22Rv1 (cell line): ENCODE results near the gene KIF25.

Source experiments
- ZFX ChIP-seq: fragments of 450-650 bp; IDR thresholded peaks from 2 replicates; pipeline ENCODE4 v1.6.1; 2017; ENCODE audit warnings: antibody characterized with exemption, borderline replicate concordance
- TF ChIP-seq, protein P1 (sequence below): fragments of 450-650 bp; IDR thresholded peaks from 2 replicates; pipeline ENCODE4 v1.5.1; 2017; ENCODE audit warnings: mild to moderate bottlenecking

DNA sequence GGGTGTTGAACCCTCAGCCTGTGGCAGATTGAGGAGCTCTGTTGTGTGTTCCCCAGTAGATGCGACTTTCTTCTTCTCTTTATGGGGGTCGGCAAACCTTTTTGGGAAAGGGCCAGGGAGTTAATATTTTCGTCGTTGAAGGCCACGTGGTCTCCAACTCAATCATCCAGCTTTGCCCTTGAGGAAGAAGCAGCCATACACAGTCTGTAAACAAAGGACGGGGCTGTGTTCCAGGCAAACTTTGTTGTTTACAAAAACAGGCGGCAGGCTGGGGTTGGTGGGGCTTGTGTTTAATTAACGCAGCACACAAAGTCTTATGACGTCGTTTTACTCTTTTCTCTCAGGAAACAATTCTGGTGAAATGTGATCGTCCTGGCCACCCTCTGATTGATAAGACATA, 20.2 kb downstream of the KIF25 start:
- TF ChIP-seq, protein P1, sequence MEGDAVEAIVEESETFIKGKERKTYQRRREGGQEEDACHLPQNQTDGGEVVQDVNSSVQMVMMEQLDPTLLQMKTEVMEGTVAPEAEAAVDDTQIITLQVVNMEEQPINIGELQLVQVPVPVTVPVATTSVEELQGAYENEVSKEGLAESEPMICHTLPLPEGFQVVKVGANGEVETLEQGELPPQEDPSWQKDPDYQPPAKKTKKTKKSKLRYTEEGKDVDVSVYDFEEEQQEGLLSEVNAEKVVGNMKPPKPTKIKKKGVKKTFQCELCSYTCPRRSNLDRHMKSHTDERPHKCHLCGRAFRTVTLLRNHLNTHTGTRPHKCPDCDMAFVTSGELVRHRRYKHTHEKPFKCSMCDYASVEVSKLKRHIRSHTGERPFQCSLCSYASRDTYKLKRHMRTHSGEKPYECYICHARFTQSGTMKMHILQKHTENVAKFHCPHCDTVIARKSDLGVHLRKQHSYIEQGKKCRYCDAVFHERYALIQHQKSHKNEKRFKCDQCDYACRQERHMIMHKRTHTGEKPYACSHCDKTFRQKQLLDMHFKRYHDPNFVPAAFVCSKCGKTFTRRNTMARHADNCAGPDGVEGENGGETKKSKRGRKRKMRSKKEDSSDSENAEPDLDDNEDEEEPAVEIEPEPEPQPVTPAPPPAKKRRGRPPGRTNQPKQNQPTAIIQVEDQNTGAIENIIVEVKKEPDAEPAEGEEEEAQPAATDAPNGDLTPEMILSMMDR, result no peak
- TF ChIP-seq ZFX, result no peak
